Lung (tissue), 12 donors: ENCODE measurements around the gene ZDHHC18. TPM values are rescaled to one million over a fixed set of nuclear protein-coding genes. Genes with fewer than 3 reads are reported as not detected.
"Not testable (repeated sequence)": the region's sequence is repeated elsewhere in the genome, so short reads cannot be mapped to it uniquely, and the experiment has no call there.

Source experiments
- ATAC-seq: fragments of 200-7000 bp; cut with Tn5 transposase; one replicate; pipeline ENCODE4 v1.9.1; 2020; ENCODE audit warnings: moderate number of reproducible peaks; ENCODE audit not compliant: insufficient read depth, low FRiP score
- DNase-seq, 3 donors: peaks; one replicate each; pipeline ENCODE4 v3.0.0-alpha.2; 2013 to 2017
- H3K27ac ChIP-seq, 2 donors: one replicate each; pipeline ENCODE4 v1.5.1; 2013; ENCODE audit warnings: mild to moderate bottlenecking in 2 of 2, moderate library complexity in 2 of 2, control low read depth in 1 of 2, inconsistent platforms in 1 of 2, low read depth in 1 of 2, low read length in 1 of 2
- H3K27me3 ChIP-seq, 3 donors: one replicate each; pipeline ENCODE4 v1.5.1; 2013; ENCODE audit warnings: low read length in 2 of 3; ENCODE audit not compliant: control insufficient read depth in 3 of 3, insufficient read depth in 3 of 3
- H3K36me3 ChIP-seq, 4 donors: one replicate each; pipeline ENCODE4 v1.5.1; 2013; ENCODE audit warnings: low read length in 4 of 4, mild to moderate bottlenecking in 1 of 4, moderate library complexity in 1 of 4; ENCODE audit not compliant: control insufficient read depth in 4 of 4, insufficient read depth in 4 of 4
- H3K4me1 ChIP-seq, 5 donors: one replicate each; pipeline ENCODE4 v1.5.1; 2013; ENCODE audit warnings: low read length in 5 of 5, mild to moderate bottlenecking in 2 of 5, moderate library complexity in 1 of 5; ENCODE audit not compliant: control insufficient read depth in 5 of 5, insufficient read depth in 5 of 5
- H3K4me3 ChIP-seq: one replicate; pipeline ENCODE4 v1.5.1; 2013; ENCODE audit warnings: mild to moderate bottlenecking, control low read depth, moderate library complexity
- H3K9ac ChIP-seq, 2 donors: one replicate each; pipeline ENCODE4 v1.5.1; 2013; ENCODE audit warnings: low read length in 2 of 2, control low read depth in 1 of 2; ENCODE audit not compliant: insufficient read depth in 1 of 2
- H3K9me3 ChIP-seq, 4 donors: one replicate each; pipeline ENCODE4 v1.5.1; 2013; ENCODE audit warnings: low read length in 3 of 4, mild to moderate bottlenecking in 1 of 4, moderate library complexity in 1 of 4; ENCODE audit not compliant: control insufficient read depth in 4 of 4, insufficient read depth in 3 of 4
- WGBS, 2 donors: extraction: QIAGEN DNeasy Blood & Tissue Kit; methylation state at CpG; one replicate each; pipeline ENCODE4 v1.1.7; 2013; 5-methylcytosine and 5-hydroxymethylcytosine counted together
- polyA plus RNA-seq, 2 donors: library from polyadenylated mRNA; stranded (reverse); fragments of 200-250 nt; gene quantifications; one replicate each; pipeline ENCODE4 v1.2.1, GENCODE V29; 2013
- total RNA-seq, 2 donors: library from RNA; depleted of rRNA in 1 of 2; stranded (reverse); fragments of >200 nt in 1 of 2; gene quantifications; one replicate each; pipeline ENCODE4 v1.2.1, GENCODE V29; 2014 to 2021
- TF ChIP-seq, protein P1 (sequence below): IDR thresholded peaks from 2 replicates; pipeline ENCODE4 v1.5.1; 2012; ENCODE audit warnings: mild to moderate bottlenecking; ENCODE audit errors: control extremely low read depth, extremely low read depth
- donor health status: control.
- donor health status: control.
- donor health status: Bipolar disorder and iron deficiency.
- donor health status: healthy.
- donor health status: DM: yes; HTN: yes; CAD: no.

The ZDHHC18 gene
- total and polyA plus RNA-seq, 4 donors = 11.6 to 39.1 (median 18.3) TPM

DNA sequence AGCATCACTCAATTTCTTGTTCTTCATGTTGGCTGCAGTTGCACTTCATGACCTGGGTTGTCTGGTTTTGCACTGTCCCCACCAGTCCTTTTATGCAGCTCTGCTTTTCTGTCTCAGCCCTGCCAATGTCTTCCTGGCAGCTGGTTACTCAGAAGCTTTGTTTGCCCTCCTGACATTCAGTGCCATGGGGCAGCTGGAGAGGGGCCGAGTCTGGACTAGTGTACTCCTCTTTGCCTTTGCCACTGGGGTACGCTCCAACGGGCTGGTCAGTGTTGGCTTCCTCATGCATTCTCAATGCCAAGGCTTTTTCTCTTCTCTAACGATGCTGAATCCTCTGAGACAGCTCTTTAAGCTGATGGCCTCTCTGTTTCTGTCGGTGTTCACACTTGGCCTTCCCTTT lies 32.1 kb upstream of the ZDHHC18 start:
- TF ChIP-seq, protein P1, sequence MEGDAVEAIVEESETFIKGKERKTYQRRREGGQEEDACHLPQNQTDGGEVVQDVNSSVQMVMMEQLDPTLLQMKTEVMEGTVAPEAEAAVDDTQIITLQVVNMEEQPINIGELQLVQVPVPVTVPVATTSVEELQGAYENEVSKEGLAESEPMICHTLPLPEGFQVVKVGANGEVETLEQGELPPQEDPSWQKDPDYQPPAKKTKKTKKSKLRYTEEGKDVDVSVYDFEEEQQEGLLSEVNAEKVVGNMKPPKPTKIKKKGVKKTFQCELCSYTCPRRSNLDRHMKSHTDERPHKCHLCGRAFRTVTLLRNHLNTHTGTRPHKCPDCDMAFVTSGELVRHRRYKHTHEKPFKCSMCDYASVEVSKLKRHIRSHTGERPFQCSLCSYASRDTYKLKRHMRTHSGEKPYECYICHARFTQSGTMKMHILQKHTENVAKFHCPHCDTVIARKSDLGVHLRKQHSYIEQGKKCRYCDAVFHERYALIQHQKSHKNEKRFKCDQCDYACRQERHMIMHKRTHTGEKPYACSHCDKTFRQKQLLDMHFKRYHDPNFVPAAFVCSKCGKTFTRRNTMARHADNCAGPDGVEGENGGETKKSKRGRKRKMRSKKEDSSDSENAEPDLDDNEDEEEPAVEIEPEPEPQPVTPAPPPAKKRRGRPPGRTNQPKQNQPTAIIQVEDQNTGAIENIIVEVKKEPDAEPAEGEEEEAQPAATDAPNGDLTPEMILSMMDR = no peak
- no peaks in the 10 kb centered on the region for H3K27me3 ChIP-seq
- peaks cover 0 to 19% (median 9%) of the 10 kb centered on the region in 4 donors for H3K36me3 ChIP-seq
- no peak overlapping the region for H3K4me3 ChIP-seq
- no peak overlapping the region for H3K27ac ChIP-seq
- DNase-seq (no peak), ATAC-seq (no peak)
- 92 to 98% methylated on average over 5 of the region's 5 CpGs for WGBS, 2 donors
- no peak overlapping the region for H3K9ac ChIP-seq
- no peaks in the 10 kb centered on the region for H3K9me3 ChIP-seq
- peaks cover under 1 to 14% (median 5%) of the 10 kb centered on the region in 5 donors for H3K4me1 ChIP-seq

DNA sequence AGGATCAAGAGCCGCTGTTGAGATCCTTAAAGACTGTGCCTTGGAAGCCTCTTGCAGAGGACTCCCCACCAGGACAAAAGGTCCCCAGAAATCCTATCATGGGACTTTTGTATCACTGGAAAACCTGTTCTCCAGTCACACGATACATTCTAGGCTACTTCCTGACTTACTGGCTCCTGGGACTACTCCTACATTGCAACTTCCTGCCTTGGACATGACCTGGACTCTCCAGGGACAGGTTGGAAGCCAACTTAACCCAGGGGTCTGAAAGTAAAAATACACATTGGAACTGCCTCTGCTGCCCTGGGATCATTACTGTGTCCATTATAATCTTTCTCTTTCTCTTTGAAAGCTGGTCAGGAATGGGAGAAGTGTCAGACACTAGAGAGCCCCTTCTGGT lies 28.9 kb upstream of the ZDHHC18 start:
- no peak overlapping the region for H3K4me3 ChIP-seq
- H3K36me3 ChIP-seq = peaks cover 0 to 17% (median 7%) of the 10 kb centered on the region in 4 donors
- no peaks in the 10 kb centered on the region for H3K27me3 ChIP-seq
- peaks cover 5 to 24% (median 14%) of the 10 kb centered on the region in 5 donors for H3K4me1 ChIP-seq
- H3K9me3 ChIP-seq = no peaks in the 10 kb centered on the region
- TF ChIP-seq, protein P1 = no peak
- ATAC-seq (no peak), DNase-seq (no peak)
- 84% methylated on average over 2 of the region's 2 CpGs for WGBS, 2 donors
- no peak overlapping the region for H3K9ac ChIP-seq
- H3K27ac ChIP-seq = peak overlapping the region; percentile 17 to 22

DNA sequence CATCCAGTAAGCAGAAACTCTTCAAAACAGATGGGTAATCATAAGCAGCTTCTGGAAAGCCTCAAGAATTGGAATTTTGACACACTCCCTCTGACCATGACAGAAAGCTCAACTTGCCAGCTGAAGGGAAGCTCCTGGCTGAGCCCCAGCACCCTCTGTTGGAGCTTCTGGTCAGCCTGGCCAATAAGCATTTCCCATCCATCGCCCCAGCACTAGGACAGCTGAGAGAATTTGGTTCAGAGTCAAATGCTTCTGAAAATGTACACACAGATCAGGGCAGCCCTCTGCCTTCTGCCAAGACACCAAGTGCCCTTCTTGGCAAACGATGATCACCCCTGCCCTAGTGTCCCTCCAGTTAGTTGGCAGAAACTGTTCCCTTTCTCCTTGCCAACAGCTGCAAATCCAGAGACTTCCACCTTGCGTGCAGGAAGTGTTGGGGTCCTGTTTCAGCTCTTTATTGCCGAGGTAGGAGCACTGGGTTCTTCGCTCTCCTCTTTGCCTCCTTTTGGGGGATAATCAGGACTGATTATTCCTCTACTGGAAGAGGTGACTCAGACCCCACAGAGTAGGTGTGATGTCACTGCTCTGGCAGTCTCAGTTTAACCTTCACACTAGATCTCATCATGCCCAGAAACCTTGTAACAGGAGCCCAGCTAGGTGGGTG lies 26.9 kb upstream of the ZDHHC18 start:
- no peaks in the 10 kb centered on the region for H3K27me3 ChIP-seq
- DNase-seq = peak; percentile 90 to 97 (median 96)
- no peaks in the 10 kb centered on the region for H3K9me3 ChIP-seq
- no peak for ATAC-seq
- TF ChIP-seq, protein P1 = no peak
- no peak overlapping the region for H3K4me3 ChIP-seq
- peaks cover 5 to 24% (median 14%) of the 10 kb centered on the region in 5 donors for H3K4me1 ChIP-seq
- H3K9ac ChIP-seq = no peak overlapping the region
- 41 to 56% methylated on average over 5 of the region's 5 CpGs for WGBS, 2 donors
- peak overlapping the region; percentile 71 to 77 for H3K27ac ChIP-seq
- peaks cover 0 to 7% (median 4%) of the 10 kb centered on the region in 4 donors for H3K36me3 ChIP-seq

DNA sequence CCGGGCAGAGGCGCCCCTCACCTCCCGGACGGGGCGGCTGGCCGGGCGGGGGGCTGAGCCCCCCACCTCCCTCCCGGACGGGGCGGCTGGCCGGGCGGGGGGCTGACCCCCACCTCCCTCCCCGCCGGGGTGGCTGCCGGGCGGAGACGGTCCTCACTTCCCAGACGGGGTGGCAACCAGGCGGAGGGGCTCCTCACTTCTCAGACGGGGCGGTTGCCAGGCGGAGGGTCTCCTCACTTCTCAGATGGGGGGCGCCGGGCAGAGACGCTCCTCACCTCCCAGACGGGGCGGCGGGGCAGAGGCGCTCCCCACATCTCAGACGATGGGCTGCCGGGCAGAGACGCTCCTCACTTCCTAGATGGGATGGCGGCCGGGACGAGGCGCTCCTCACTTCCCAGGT lies 22.6 kb upstream of the ZDHHC18 start:
- 94 to 98% methylated on average over 18 to 31 of the region's 36 CpGs for WGBS, 2 donors
- not testable (repeated sequence) for ATAC-seq, H3K27ac ChIP-seq, H3K9me3 ChIP-seq, H3K9ac ChIP-seq, H3K27me3 ChIP-seq, DNase-seq, H3K4me3 ChIP-seq, H3K36me3 ChIP-seq
- H3K4me1 ChIP-seq = peaks cover 2 to 16% (median 12%) of the 10 kb centered on the region in 5 donors
